Measurements from ENCODE around the gene IGF2R. TPM values are rescaled to one million over a fixed set of nuclear protein-coding genes. Genes with fewer than 3 reads are reported as not detected.

The IGF2R gene
- polyA plus RNA-seq, 1 donor (not counting 4 experiments of a cell fraction or from before 2014, with no cell fraction given), result 40.9 TPM

DNA sequence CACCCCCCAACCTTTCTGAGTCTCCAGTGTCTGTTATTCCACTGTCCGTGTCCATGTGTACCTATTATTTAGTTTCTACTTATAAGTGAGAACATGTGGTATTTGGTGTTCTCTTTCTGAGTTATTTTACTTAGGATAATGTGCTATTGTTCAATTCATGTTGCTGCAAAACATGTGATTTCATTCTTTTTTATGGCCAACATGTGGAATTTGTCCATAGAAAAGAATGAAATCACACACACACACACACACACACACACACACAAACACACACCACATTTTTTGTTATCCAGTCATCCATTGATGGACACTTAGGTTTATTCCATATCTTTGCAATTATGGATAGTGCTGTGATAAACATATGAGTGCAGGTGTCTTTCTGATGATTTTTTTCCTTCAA, 23.5 kb downstream of the IGF2R start:
- Histone ChIP-seq H3K4me2 (ENCODE audit: control insufficient read depth, extremely low read depth, insufficient read depth, low read depth, low read length) (no peak overlapping the region), H3K27me3 (ENCODE audit: control insufficient read depth, extremely low read depth, insufficient read depth, low read length) (no peaks in the 10 kb centered on the region), H3K79me2 (ENCODE audit: control insufficient read depth, insufficient read depth, low read length) (peaks cover 93% of the 10 kb centered on the region), H3K9me1 (ENCODE audit: control insufficient read depth, extremely low read depth, insufficient read depth, low read length) (peaks cover 11% of the 10 kb centered on the region), H3K9ac (ENCODE audit: control insufficient read depth, extremely low read depth, insufficient read depth, low read length) (no peak overlapping the region), H2AFZ (ENCODE audit: control insufficient read depth, low read length) (no peak overlapping the region), H3K27ac (ENCODE audit: control insufficient read depth, insufficient read depth, low read length) (no peak overlapping the region), H3K9me3 (ENCODE audit: control insufficient read depth, low read depth, low read length) (no peaks in the 10 kb centered on the region), H3K4me1 (ENCODE audit: control insufficient read depth, extremely low read depth, insufficient read depth, low read length) (peaks cover 30% of the 10 kb centered on the region), H3K36me3 (ENCODE audit: control insufficient read depth in 2 of 2, extremely low read depth in 1 of 2, insufficient read depth in 2 of 2, low read length in 2 of 2) (peaks cover 0 to 17% of the 10 kb centered on the region in 2 experiments), H4K20me1 (ENCODE audit: control insufficient read depth, extremely low read depth, insufficient read depth, low read length) (peaks cover 6% of the 10 kb centered on the region), H3K4me3 (ENCODE audit: control insufficient read depth in 2 of 3, extremely low read depth in 1 of 3, insufficient read depth in 2 of 3, low read depth in 1 of 3, low read length in 3 of 3) (no peak overlapping the region)
- DNase-seq (ENCODE audit: low read depth, low spot score), result no peak
- TF ChIP-seq EZH2 (IDR thresholded peaks at IDR 0.05; ENCODE audit: low read length), result no peak
- TF ChIP-seq, protein P1, sequence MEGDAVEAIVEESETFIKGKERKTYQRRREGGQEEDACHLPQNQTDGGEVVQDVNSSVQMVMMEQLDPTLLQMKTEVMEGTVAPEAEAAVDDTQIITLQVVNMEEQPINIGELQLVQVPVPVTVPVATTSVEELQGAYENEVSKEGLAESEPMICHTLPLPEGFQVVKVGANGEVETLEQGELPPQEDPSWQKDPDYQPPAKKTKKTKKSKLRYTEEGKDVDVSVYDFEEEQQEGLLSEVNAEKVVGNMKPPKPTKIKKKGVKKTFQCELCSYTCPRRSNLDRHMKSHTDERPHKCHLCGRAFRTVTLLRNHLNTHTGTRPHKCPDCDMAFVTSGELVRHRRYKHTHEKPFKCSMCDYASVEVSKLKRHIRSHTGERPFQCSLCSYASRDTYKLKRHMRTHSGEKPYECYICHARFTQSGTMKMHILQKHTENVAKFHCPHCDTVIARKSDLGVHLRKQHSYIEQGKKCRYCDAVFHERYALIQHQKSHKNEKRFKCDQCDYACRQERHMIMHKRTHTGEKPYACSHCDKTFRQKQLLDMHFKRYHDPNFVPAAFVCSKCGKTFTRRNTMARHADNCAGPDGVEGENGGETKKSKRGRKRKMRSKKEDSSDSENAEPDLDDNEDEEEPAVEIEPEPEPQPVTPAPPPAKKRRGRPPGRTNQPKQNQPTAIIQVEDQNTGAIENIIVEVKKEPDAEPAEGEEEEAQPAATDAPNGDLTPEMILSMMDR (optimal IDR thresholded peaks at IDR 0.05 in 1 of 3, IDR thresholded peaks at IDR 0.05 in 1 of 3, conservative IDR thresholded peaks at IDR 0.05 in 1 of 3; ENCODE audit: extremely low read depth in 1 of 3, insufficient read depth in 2 of 3, low read length in 3 of 3), result no peak
- dilution Hi-C loops (cut with MboI; ENCODE audit: extremely low pct_ligation_motif_present, low sequenced_read_pairs), result no loop called here
- no peak for FAIRE-seq

DNA sequence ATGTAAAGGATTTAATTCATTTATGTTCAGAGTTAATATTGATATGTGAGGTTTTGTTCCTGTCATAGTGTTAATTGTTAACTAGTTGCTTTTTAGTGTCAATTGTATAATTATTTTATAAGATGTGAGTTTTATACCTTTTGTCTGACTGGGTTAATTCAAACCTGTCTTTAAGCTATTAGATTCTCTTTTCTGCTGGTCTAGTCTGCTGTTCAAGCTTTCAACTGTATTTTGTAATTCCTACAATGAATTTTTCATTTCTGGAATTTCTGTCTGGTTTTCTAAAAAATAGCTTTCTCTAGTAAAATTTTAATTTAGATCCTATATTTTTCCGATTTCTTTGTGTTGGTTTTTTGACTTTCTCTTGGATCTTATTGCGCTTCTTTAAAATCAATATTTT, 26.5 kb downstream of the IGF2R start:
- H3K79me2 ChIP-seq (ENCODE audit: control insufficient read depth, insufficient read depth, low read length), result peaks cover 91% of the 10 kb centered on the region

More for the DNA sequence above, 26.5 kb downstream of the IGF2R start:
- dilution Hi-C loops (cut with MboI; ENCODE audit: extremely low pct_ligation_motif_present, low sequenced_read_pairs), result no loop called here
- H4K20me1 ChIP-seq (ENCODE audit: control insufficient read depth, extremely low read depth, insufficient read depth, low read length), result peaks cover 6% of the 10 kb centered on the region
- H3K9ac ChIP-seq (ENCODE audit: control insufficient read depth, extremely low read depth, insufficient read depth, low read length), result no peak overlapping the region
- peaks cover 4% of the 10 kb centered on the region for H3K9me1 ChIP-seq (ENCODE audit: control insufficient read depth, extremely low read depth, insufficient read depth, low read length)
- H3K27ac ChIP-seq (ENCODE audit: control insufficient read depth, insufficient read depth, low read length), result no peak overlapping the region
- no peak overlapping the region for H3K4me2 ChIP-seq (ENCODE audit: control insufficient read depth, extremely low read depth, insufficient read depth, low read depth, low read length)
- FAIRE-seq, result no peak
- H3K27me3 ChIP-seq (ENCODE audit: control insufficient read depth, extremely low read depth, insufficient read depth, low read length), result no peaks in the 10 kb centered on the region
- TF ChIP-seq EZH2 (IDR thresholded peaks at IDR 0.05; ENCODE audit: low read length), result no peak
- TF ChIP-seq, protein P1 (optimal IDR thresholded peaks at IDR 0.05 in 1 of 3, IDR thresholded peaks at IDR 0.05 in 1 of 3, conservative IDR thresholded peaks at IDR 0.05 in 1 of 3; ENCODE audit: extremely low read depth in 1 of 3, insufficient read depth in 2 of 3, low read length in 3 of 3), result no peak
- no peaks in the 10 kb centered on the region for H3K9me3 ChIP-seq (ENCODE audit: control insufficient read depth, low read depth, low read length)
- H3K36me3 ChIP-seq (ENCODE audit: control insufficient read depth in 2 of 2, extremely low read depth in 1 of 2, insufficient read depth in 2 of 2, low read length in 2 of 2), result peaks cover 0 to 21% of the 10 kb centered on the region in 2 experiments
- H3K4me1 ChIP-seq (ENCODE audit: control insufficient read depth, extremely low read depth, insufficient read depth, low read length), result peaks cover 18% of the 10 kb centered on the region
- H2AFZ ChIP-seq (ENCODE audit: control insufficient read depth, low read length), result no peak overlapping the region
- DNase-seq (ENCODE audit: low read depth, low spot score), result no peak
- H3K4me3 ChIP-seq (ENCODE audit: control insufficient read depth in 2 of 3, extremely low read depth in 1 of 3, insufficient read depth in 2 of 3, low read depth in 1 of 3, low read length in 3 of 3), result no peak overlapping the region

All from keratinocyte (primary cell).